T-cell (primary cell): Measurements from ENCODE around the gene GCN1. TPM values are rescaled to one million over a fixed set of nuclear protein-coding genes. Genes with fewer than 3 reads are reported as not detected.

ENCODE experiments used
- ATAC-seq, 4 experiments: fragments of 200-7000 bp in 3 of 4; fragments of 150-1000 bp in 1 of 4; cut with Tn5 transposase; replicated peaks in 1 of 4; 1 replicate in 3 of 4; 2 replicates in 1 of 4; pipeline ENCODE4 v1.10.0; 2021; ENCODE audit warnings: moderate library complexity in 3 of 4, mild to moderate bottlenecking in 2 of 4, moderate number of reproducible peaks in 1 of 4
- CTCF ChIA-PET, 2 donors: fragments of 300-600 bp; sonication (Branson Sonifier 250); formaldehyde crosslinking; loops; one replicate each; lab custom pipeline; 2022; ENCODE audit warnings: antibody characterized with exemption in 2 of 2; lab: Charles Lee
- POLR2A ChIA-PET, 2 donors: fragments of 300-600 bp; sonication (Branson Sonifier 250); formaldehyde crosslinking; loops; one replicate each; lab custom pipeline; 2022; ENCODE audit warnings: antibody characterized with exemption in 2 of 2; lab: Charles Lee
- DNase-seq, 35 experiments: peaks; one replicate each; pipeline versions ENCODE4 v3.0.0 to v3.0.0-alpha.2; 2013 to 2023
- H3K27ac ChIP-seq: one replicate; pipeline ENCODE4 v1.5.1; 2013; ENCODE audit warnings: low read length
- H3K27me3 ChIP-seq, 2 experiments: replicated peaks in 1 of 2; 1 replicate in 1 of 2; 2 replicates in 1 of 2; pipeline versions ENCODE4 v1.6.1 to v1.7.0; 2013; ENCODE audit warnings: low read length in 1 of 2, mixed read lengths in 1 of 2; ENCODE audit not compliant: control insufficient read depth in 2 of 2, insufficient read depth in 2 of 2; ENCODE audit errors: extremely low read depth in 1 of 2
- H3K36me3 ChIP-seq, 2 donors: 1 replicate in 1 of 2; 2 replicates in 1 of 2; pipeline versions ENCODE4 v1.6.1 to v1.7.0; 2013; ENCODE audit warnings: low read length in 1 of 2; ENCODE audit not compliant: control insufficient read depth in 2 of 2, insufficient read depth in 1 of 2; ENCODE audit errors: extremely low read depth in 1 of 2
- H3K4me1 ChIP-seq, 2 experiments: 1 replicate in 1 of 2; 2 replicates in 1 of 2; pipeline versions ENCODE4 v1.6.1 to v1.7.0; 2013; ENCODE audit warnings: low read length in 2 of 2, mixed read lengths in 1 of 2; ENCODE audit not compliant: insufficient read depth in 2 of 2, control insufficient read depth in 1 of 2; ENCODE audit errors: extremely low read depth in 1 of 2
- H3K4me3 ChIP-seq, 2 donors: 1 replicate in 1 of 2; 2 replicates in 1 of 2; pipeline versions ENCODE4 v1.5.1 to v1.7.0; 2013; ENCODE audit warnings: mild to moderate bottlenecking in 2 of 2, low read length in 1 of 2, moderate library complexity in 1 of 2; ENCODE audit not compliant: control insufficient read depth in 1 of 2; ENCODE audit errors: extremely low read depth in 1 of 2
- H3K9me3 ChIP-seq: 2 replicates; pipeline ENCODE4 v1.7.0; 2013
- H3K27ac Mint-ChIP-seq, 2 donors: one replicate each; pipeline ENCODE4 v1.8.0; 2020 to 2021; ENCODE audit warnings: mild to moderate bottlenecking in 2 of 2, mixed read lengths in 2 of 2
- H3K27me3 Mint-ChIP-seq, 2 donors: one replicate each; pipeline ENCODE4 v1.8.0; 2021 to 2022; ENCODE audit warnings: mixed read lengths in 2 of 2
- H3K36me3 Mint-ChIP-seq: one replicate; pipeline ENCODE4 v1.8.0; 2021; ENCODE audit warnings: mixed read lengths
- H3K4me1 Mint-ChIP-seq, 3 donors: one replicate each; pipeline ENCODE4 v1.8.0; 2020 to 2022; ENCODE audit warnings: mixed read lengths in 3 of 3, mild to moderate bottlenecking in 1 of 3
- H3K4me3 Mint-ChIP-seq, 3 donors: one replicate each; pipeline ENCODE4 v1.8.0; 2020 to 2022; ENCODE audit warnings: mild to moderate bottlenecking in 3 of 3, mixed read lengths in 3 of 3, moderate library complexity in 3 of 3
- H3K9me3 Mint-ChIP-seq, 3 donors: one replicate each; pipeline ENCODE4 v1.8.0; 2020 to 2022; ENCODE audit warnings: mixed read lengths in 3 of 3
- WGBS: methylation state at CpG from one replicate; pipeline ENCODE4 v1.1.5; 2013; ENCODE audit warnings: missing lambda C conversion rate; ENCODE audit not compliant: insufficient coverage; 5-methylcytosine and 5-hydroxymethylcytosine counted together
- total RNA-seq, 35 experiments: library from RNA in 6 of 35; stranded (reverse) in 6 of 35; fragments of 120-200 nt in 1 of 35; gene quantifications; one replicate each; pipeline versions ENCODE4 v1.2.1 to v1.2.4 and lab custom pipeline; 2013 to 2026

The GCN1 gene
- total RNA-seq, 5 donors from 2014 or later (not counting 1 experiment from before 2014, with no cell fraction given): 139 to 171 (median 161) TPM

GRCh38 chr12:120102189-120103043 lies 92.1 kb downstream of the GCN1 start:
- no peak overlapping the region for H3K4me3 ChIP-seq
- 90% methylated on average over 22 of the region's 30 CpGs for WGBS
- peak overlapping the region in 1 of 3 donors; percentile 43 for H3K4me3 Mint-ChIP-seq
- CTCF ChIA-PET: interaction anchor here in 1 of 2 donors (0.6 kb wide), 1 partner anchor 18 kb away, joined by 4 read pairs; no protein-coding TSS in a partner anchor
- no peaks in the 10 kb centered on the region for H3K27me3 ChIP-seq
- POLR2A ChIA-PET: interaction anchor here in 1 of 2 donors (0.5 kb wide), 1 partner anchor 100 kb away, joined by 4 read pairs; no protein-coding TSS in a partner anchor
- H3K9me3 ChIP-seq: no peaks in the 10 kb centered on the region
- H3K4me1 Mint-ChIP-seq: peaks cover 16 to 43% (median 41%) of the 10 kb centered on the region in 3 donors
- peaks cover 0 to 40% of the 10 kb centered on the region in 2 experiments for H3K4me1 ChIP-seq
- DNase-seq: no peak
- no peaks in the 10 kb centered on the region for H3K27me3 Mint-ChIP-seq
- peaks cover 29 to 83% of the 10 kb centered on the region in 2 donors for H3K36me3 ChIP-seq
- H3K27ac Mint-ChIP-seq: peak overlapping the region in 1 of 2 donors; percentile 39
- peaks cover 22% of the 10 kb centered on the region for H3K36me3 Mint-ChIP-seq
- H3K27ac ChIP-seq: no peak overlapping the region
- peak in 1 of 4 experiments; percentile 15 for ATAC-seq
- H3K9me3 Mint-ChIP-seq: no peaks in the 10 kb centered on the region

GRCh38 chr12:120101617-120102016 lies 92.9 kb downstream of the GCN1 start:
- Histone ChIP-seq H3K27me3 (no peaks in the 10 kb centered on the region), H3K4me1 (peaks cover 0 to 40% of the 10 kb centered on the region in 2 experiments), H3K27ac (peak overlapping the region; percentile 29), H3K36me3 (peaks cover 33 to 88% of the 10 kb centered on the region in 2 donors), H3K9me3 (no peaks in the 10 kb centered on the region), H3K4me3 (no peak overlapping the region)
- WGBS: 84% methylated on average over 11 of the region's 13 CpGs
- peak overlapping the region; percentile 70 to 82 for H3K27ac Mint-ChIP-seq
- no peaks in the 10 kb centered on the region for H3K27me3 Mint-ChIP-seq
- ATAC-seq: no peak
- peaks cover 16 to 41% (median 38%) of the 10 kb centered on the region in 3 donors for H3K4me1 Mint-ChIP-seq
- ChIA-PET CTCF (no interaction called here), POLR2A (interaction anchor here in 1 of 2 donors (1.2 kb wide), 1 partner anchor 9 kb away, joined by 3 read pairs; no protein-coding TSS in a partner anchor)
- peak overlapping the region; percentile 43 to 60 (median 50) for H3K4me3 Mint-ChIP-seq
- no peak for DNase-seq
- no peaks in the 10 kb centered on the region for H3K9me3 Mint-ChIP-seq
- peaks cover 22% of the 10 kb centered on the region for H3K36me3 Mint-ChIP-seq

GRCh38 chr12:120101182-120101581 lies 93.3 kb downstream of the GCN1 start:
- WGBS: 43% methylated on average over 10 of the region's 11 CpGs
- no peaks in the 10 kb centered on the region for H3K27me3 Mint-ChIP-seq
- peak overlapping the region; percentile 34 for H3K27ac ChIP-seq
- H3K36me3 ChIP-seq: peaks cover 33 to 90% of the 10 kb centered on the region in 2 donors
- no peaks in the 10 kb centered on the region for H3K9me3 ChIP-seq
- no peak overlapping the region for H3K4me3 ChIP-seq
- H3K4me1 Mint-ChIP-seq: peaks cover 11 to 39% (median 36%) of the 10 kb centered on the region in 3 donors
- H3K4me3 Mint-ChIP-seq: peak overlapping the region; percentile 43 to 60 (median 50)
- DNase-seq (no peak), ATAC-seq (no peak)
- POLR2A ChIA-PET: interaction anchor here in 1 of 2 donors (1.2 kb wide), 1 partner anchor 9 kb away, joined by 3 read pairs; no protein-coding TSS in a partner anchor
- no peaks in the 10 kb centered on the region for H3K9me3 Mint-ChIP-seq
- no peaks in the 10 kb centered on the region for H3K27me3 ChIP-seq
- H3K27ac Mint-ChIP-seq: peak overlapping the region; percentile 70 to 82
- CTCF ChIA-PET: no interaction called here
- peaks cover 0 to 40% of the 10 kb centered on the region in 2 experiments for H3K4me1 ChIP-seq
- peaks cover 23% of the 10 kb centered on the region for H3K36me3 Mint-ChIP-seq

GRCh38 chr12:120100630-120101029 lies 93.9 kb downstream of the GCN1 start:
- Mint-ChIP-seq H3K9me3 (no peaks in the 10 kb centered on the region), H3K27me3 (no peaks in the 10 kb centered on the region), H3K4me1 (peaks cover 6 to 35% (median 32%) of the 10 kb centered on the region in 3 donors), H3K27ac (peak overlapping the region in 1 of 2 donors; percentile 1), H3K4me3 (no peak overlapping the region), H3K36me3 (peaks cover 19% of the 10 kb centered on the region)
- peaks cover 0 to 40% of the 10 kb centered on the region in 2 experiments for H3K4me1 ChIP-seq
- POLR2A ChIA-PET: interaction anchor here in 1 of 2 donors (1.2 kb wide), 1 partner anchor 8 kb away, joined by 3 read pairs; no protein-coding TSS in a partner anchor
- H3K9me3 ChIP-seq: no peaks in the 10 kb centered on the region
- no peaks in the 10 kb centered on the region for H3K27me3 ChIP-seq
- peaks cover 33 to 91% of the 10 kb centered on the region in 2 donors for H3K36me3 ChIP-seq
- CTCF ChIA-PET: no interaction called here
- no peak overlapping the region for H3K4me3 ChIP-seq
- ATAC-seq: no peak
- DNase-seq: no peak
- 96% methylated on average over 17 of the region's 21 CpGs for WGBS
- H3K27ac ChIP-seq: peak overlapping the region; percentile 34

GRCh38 chr12:120099738-120100137 lies 94.8 kb downstream of the GCN1 start:
- ChIA-PET CTCF (no interaction called here), POLR2A (no interaction called here)
- H3K27ac ChIP-seq: no peak overlapping the region
- Mint-ChIP-seq H3K4me3 (peak overlapping the region in 1 of 3 donors; percentile 3), H3K27ac (peak overlapping the region in 1 of 2 donors; percentile 58), H3K27me3 (no peaks in the 10 kb centered on the region), H3K36me3 (peaks cover 15% of the 10 kb centered on the region), H3K4me1 (peaks cover 1 to 30% (median 27%) of the 10 kb centered on the region in 3 donors), H3K9me3 (no peaks in the 10 kb centered on the region)
- 94% methylated on average over 8 of the region's 11 CpGs for WGBS
- no peak overlapping the region for H3K4me3 ChIP-seq
- no peaks in the 10 kb centered on the region for H3K9me3 ChIP-seq
- DNase-seq (no peak), ATAC-seq (no peak)
- H3K36me3 ChIP-seq: peaks cover 29 to 88% of the 10 kb centered on the region in 2 donors
- H3K27me3 ChIP-seq: no peaks in the 10 kb centered on the region
- peaks cover 0 to 40% of the 10 kb centered on the region in 2 experiments for H3K4me1 ChIP-seq

- peaks cover 0 to 25% (median 22%) of the 10 kb centered on the region in 3 donors for H3K4me1 Mint-ChIP-seq
- Histone ChIP-seq H3K27ac (no peak overlapping the region), H3K27me3 (no peaks in the 10 kb centered on the region), H3K9me3 (no peaks in the 10 kb centered on the region), H3K36me3 (peaks cover 29 to 81% of the 10 kb centered on the region in 2 donors), H3K4me3 (no peak overlapping the region), H3K4me1 (peaks cover 0 to 40% of the 10 kb centered on the region in 2 experiments)
- H3K4me3 Mint-ChIP-seq: no peak overlapping the region
- 95% methylated on average over 35 of the region's 36 CpGs for WGBS
- ChIA-PET POLR2A (no interaction called here), CTCF (no interaction called here)
- no peaks in the 10 kb centered on the region for H3K9me3 Mint-ChIP-seq
- no peak overlapping the region for H3K27ac Mint-ChIP-seq
- peaks cover 12% of the 10 kb centered on the region for H3K36me3 Mint-ChIP-seq
- no peaks in the 10 kb centered on the region for H3K27me3 Mint-ChIP-seq
- ATAC-seq (no peak), DNase-seq (no peak)
These were observed 95.6 kb downstream of the GCN1 start for GRCh38 chr12:120098756-120099470.
